Measurements from ENCODE around the gene MAML2. TPM values are rescaled to one million over a fixed set of nuclear protein-coding genes. Genes with fewer than 3 reads are reported as not detected.
A peak's percentile ranks its signal among the peaks of the same experiment; 100 is the strongest.

Gene MAML2
- total and polyA plus RNA-seq, 2 of the 13 experiments (the other 11 are each of a cell fraction or from before 2014, with no cell fraction given): 2.3 to 25.9 TPM

- TF ChIP-seq NFYC (CRISPR knock-in tag; IDR thresholded peaks at IDR 0.05) (0 out of 2 replicates have a peak, but pooled peaks have one; percentile 14), ZBTB40 (IDR thresholded peaks at IDR 0.05) (no peak), ZBTB40 (CRISPR knock-in tag; IDR thresholded peaks at IDR 0.05) (no peak), KDM2A (CRISPR knock-in tag; IDR thresholded peaks at IDR 0.05; ENCODE audit: borderline replicate concordance, low read depth) (no peak), ZNF574 (CRISPR knock-in tag; IDR thresholded peaks at IDR 0.05) (peak; percentile 30; the same call in 1 of the 2 replicates), NCOR1 (IDR thresholded peaks at IDR 0.05; ENCODE audit: borderline replicate concordance, low read length) (peak; percentile 13; the same call in 1 of the 2 replicates), ZBTB3 (CRISPR knock-in tag; IDR thresholded peaks at IDR 0.05; ENCODE audit: borderline replicate concordance, low read depth) (no peak), ZNF639 (CRISPR knock-in tag; conservative IDR thresholded peaks at IDR 0.05) (no peak), SOX6 (IDR thresholded peaks at IDR 0.05) (no peak), SOX6 (CRISPR knock-in tag; IDR thresholded peaks at IDR 0.05) (peak; percentile 80), ZNF691 (CRISPR knock-in tag; IDR thresholded peaks at IDR 0.05; ENCODE audit: borderline replicate concordance, low read depth) (peak; percentile 48; the same call in 1 of the 2 replicates), SMAD3 (CRISPR knock-in tag; IDR thresholded peaks at IDR 0.05) (peak; percentile 51; the same call in 1 of the 2 replicates)
These were observed 101.6 kb downstream of the MAML2 start (continued) for GRCh38 chr11:96241331-96241841.
